Neural crest cell (in vitro differentiated cells): ENCODE results near the gene KDM2A. TPM values are rescaled to one million over a fixed set of nuclear protein-coding genes. Genes with fewer than 3 reads are reported as not detected.

Source experiments
- DNase-seq: peaks from one replicate; pipeline ENCODE4 v3.0.0; 2021; ENCODE audit warnings: low read depth, mixed read lengths, low spot score
- H3K27ac Mint-ChIP-seq: one replicate; pipeline ENCODE4 v1.8.0; 2021; ENCODE audit warnings: mild to moderate bottlenecking, mixed read lengths; ENCODE audit not compliant: unreplicated experiment
- H3K27me3 Mint-ChIP-seq: 2 replicates; pipeline ENCODE4 v1.8.0; 2021; ENCODE audit warnings: low read depth, mild to moderate bottlenecking, mixed read lengths
- H3K36me3 Mint-ChIP-seq: 2 replicates; pipeline ENCODE4 v1.8.0; 2021; ENCODE audit warnings: low read depth, mild to moderate bottlenecking, mixed read lengths
- H3K4me1 Mint-ChIP-seq: 2 replicates; pipeline ENCODE4 v1.8.0; 2021; ENCODE audit warnings: mixed read lengths
- H3K4me3 Mint-ChIP-seq: one replicate; pipeline ENCODE4 v1.8.0; 2021; ENCODE audit warnings: mild to moderate bottlenecking, mixed read lengths
- H3K9me3 Mint-ChIP-seq: 2 replicates; pipeline ENCODE4 v1.8.0; 2021; ENCODE audit warnings: mixed read lengths
- CTCF ChIP-seq: fragments of 200-600 bp; sonication (generic); conservative IDR thresholded peaks from 2 replicates; pipeline ENCODE4 v1.5.0; 2021; ENCODE audit warnings: antibody characterized with exemption, mild to moderate bottlenecking
- total RNA-seq: library from RNA; stranded (reverse); gene quantifications from 2 replicates; pipeline ENCODE4 v1.2.1, GENCODE V29; 2021

Gene KDM2A
- total RNA-seq, 1 donor from 2014 or later, result 67.4 TPM

GRCh38 chr11:67287355-67288197 lies 168.5 kb downstream of the KDM2A start:
- H3K9me3 Mint-ChIP-seq, result no peaks in the 10 kb centered on the region
- DNase-seq, result no peak
- no peak for TF ChIP-seq CTCF
- peaks cover 17% of the 10 kb centered on the region for H3K4me1 Mint-ChIP-seq
- H3K27me3 Mint-ChIP-seq, result peaks cover 2% of the 10 kb centered on the region
- H3K4me3 Mint-ChIP-seq, result peak overlapping the region; percentile 81
- peak overlapping the region; percentile 85 for H3K27ac Mint-ChIP-seq
- peaks cover 6% of the 10 kb centered on the region for H3K36me3 Mint-ChIP-seq

- H3K9me3 Mint-ChIP-seq, result no peaks in the 10 kb centered on the region
- H3K36me3 Mint-ChIP-seq, result peaks cover 12% of the 10 kb centered on the region
- DNase-seq, result no peak
- peaks cover 22% of the 10 kb centered on the region for H3K4me1 Mint-ChIP-seq
- TF ChIP-seq CTCF, result no peak
- peaks cover 2% of the 10 kb centered on the region for H3K27me3 Mint-ChIP-seq
- H3K4me3 Mint-ChIP-seq, result peak overlapping the region; percentile 81
- H3K27ac Mint-ChIP-seq, result no peak overlapping the region
Measured at GRCh38 chr11:67288198-67288451, 169.1 kb downstream of the KDM2A start.

GRCh38 chr11:67288452-67289225 lies 169.6 kb downstream of the KDM2A start:
- peak overlapping the region; percentile 81 for H3K4me3 Mint-ChIP-seq
- no peak overlapping the region for H3K27ac Mint-ChIP-seq
- peaks cover 13% of the 10 kb centered on the region for H3K36me3 Mint-ChIP-seq
- peaks cover 23% of the 10 kb centered on the region for H3K4me1 Mint-ChIP-seq
- peak; percentile 84 for DNase-seq
- peak; percentile 52 for TF ChIP-seq CTCF
- H3K27me3 Mint-ChIP-seq, result peaks cover 2% of the 10 kb centered on the region
- H3K9me3 Mint-ChIP-seq, result no peaks in the 10 kb centered on the region

- no peak for TF ChIP-seq CTCF
Measured at GRCh38 chr11:67289226-67289650, 170.2 kb downstream of the KDM2A start, which contains the start of gene ANKRD13D. TSS of gene ANKRD13D (plus strand) at chr11:67289303. CDS start at chr11:67289461, 158 bp downstream.

GRCh38 chr11:67289651-67290479 lies 170.8 kb downstream of the KDM2A start:
- Mint-ChIP-seq H3K27me3 (peaks cover 2% of the 10 kb centered on the region), H3K36me3 (peaks cover 19% of the 10 kb centered on the region), H3K4me1 (peaks cover 23% of the 10 kb centered on the region), H3K4me3 (peak overlapping the region; percentile 89), H3K27ac (peak overlapping the region; percentile 95), H3K9me3 (peaks cover 2% of the 10 kb centered on the region)
- no peak for DNase-seq
- TF ChIP-seq CTCF, result no peak

More at GRCh38 chr11:67289226-67289650, 170.2 kb downstream of the KDM2A start, which contains the start of gene ANKRD13D:
- H3K4me1 Mint-ChIP-seq, result peaks cover 23% of the 10 kb centered on the region
- peak within 1 kb of the TSS; percentile 89 for H3K4me3 Mint-ChIP-seq
- peaks cover 18% of the 10 kb centered on the region for H3K36me3 Mint-ChIP-seq
- H3K27me3 Mint-ChIP-seq, result peaks cover 2% of the 10 kb centered on the region
- H3K27ac Mint-ChIP-seq, result peak within 1 kb of the TSS; percentile 95
- DNase-seq, result no peak
- H3K9me3 Mint-ChIP-seq, result peaks cover 2% of the 10 kb centered on the region
